MM.1S (cell line): ENCODE data around the gene BTRC.
A peak's percentile ranks its signal among the peaks of the same experiment; 100 is the strongest.

Experiments
- DNase-seq: peaks from one replicate; pipeline ENCODE4 v3.0.0-alpha.2; 2015
- H2AFZ ChIP-seq: fragments of 300-600 bp; sonication (generic); 2 replicates; pipeline ENCODE4 v1.6.0; 2016; ENCODE audit warnings: antibody characterized with exemption, low read length
- H3F3A ChIP-seq: fragments of 300-600 bp; sonication (generic); 2 replicates; pipeline ENCODE4 v1.6.1; 2016; ENCODE audit warnings: mild to moderate bottlenecking, antibody characterized with exemption, low read length, moderate library complexity, mixed read lengths; ENCODE audit not compliant: insufficient read depth
- H3K27ac ChIP-seq: fragments of 300-600 bp; sonication (generic); 2 replicates; pipeline ENCODE4 v1.5.1; 2016; ENCODE audit warnings: mild to moderate bottlenecking, low read length
- H3K27me3 ChIP-seq: fragments of 300-600 bp; sonication (generic); replicated peaks from 2 replicates; pipeline ENCODE4 v1.6.0; 2016; ENCODE audit warnings: low read length; ENCODE audit not compliant: insufficient read depth
- H3K36me3 ChIP-seq: fragments of 300-600 bp; sonication (generic); replicated peaks from 2 replicates; pipeline ENCODE4 v1.6.1; 2016; ENCODE audit warnings: mild to moderate bottlenecking, low read length, mixed read lengths; ENCODE audit not compliant: insufficient read depth
- H3K4me1 ChIP-seq: fragments of 300-600 bp; sonication (generic); 2 replicates; pipeline ENCODE4 v1.6.1; 2016; ENCODE audit warnings: low read length, mixed read lengths
- H3K4me2 ChIP-seq: fragments of 300-600 bp; sonication (generic); 2 replicates; pipeline ENCODE4 v1.6.0; 2016; ENCODE audit warnings: low read depth, low read length
- H3K4me3 ChIP-seq: fragments of 300-600 bp; sonication (generic); 2 replicates; pipeline ENCODE4 v1.5.1; 2016; ENCODE audit warnings: low read length, mixed read lengths
- H3K79me2 ChIP-seq: fragments of 300-600 bp; sonication (generic); 2 replicates; pipeline ENCODE4 v1.6.1; 2016; ENCODE audit warnings: mixed run types, low read length, mixed read lengths
- H3K9ac ChIP-seq: fragments of 300-600 bp; sonication (generic); 2 replicates; pipeline ENCODE4 v1.6.1; 2016; ENCODE audit warnings: low read length, mixed read lengths
- H3K9me2 ChIP-seq: fragments of 300-600 bp; sonication (generic); replicated peaks from 2 replicates; pipeline ENCODE4 v1.6.1; 2016; ENCODE audit warnings: mild to moderate bottlenecking, low read length, mixed read lengths; ENCODE audit not compliant: insufficient read depth
- H3K9me3 ChIP-seq: fragments of 300-600 bp; sonication (generic); replicated peaks from 2 replicates; pipeline ENCODE4 v1.6.1; 2016; ENCODE audit warnings: mild to moderate bottlenecking, low read length, mixed read lengths; ENCODE audit not compliant: insufficient read depth
- H4K20me1 ChIP-seq: fragments of 300-600 bp; sonication (generic); 2 replicates; pipeline ENCODE4 v1.6.1; 2016; ENCODE audit warnings: mild to moderate bottlenecking, low read length, moderate library complexity, mixed read lengths; ENCODE audit not compliant: insufficient read depth
- EZH2 ChIP-seq: fragments of 300-600 bp; sonication (generic); optimal IDR thresholded peaks from 2 replicates; pipeline ENCODE3; 2017; ENCODE audit warnings: low read depth, mild to moderate bottlenecking, antibody characterized with exemption, low read length, mixed read lengths
- EZH2phosphoT487 ChIP-seq: fragments of 300-600 bp; sonication (generic); IDR thresholded peaks from 2 replicates; pipeline ENCODE4 v1.6.1; 2018; ENCODE audit warnings: antibody characterized with exemption, low read length
- TF ChIP-seq, protein P1 (sequence below): fragments of 300-600 bp; sonication (generic); IDR thresholded peaks from 2 replicates; pipeline ENCODE4 v1.5.1; 2016; ENCODE audit warnings: antibody characterized with exemption, low read length, mixed read lengths

BTRC gene

GRCh38 chr10:101464599-101464998 lies 110.6 kb downstream of the BTRC start:
- Histone ChIP-seq H3K36me3 (no peaks in the 10 kb centered on the region), H3F3A (no peaks in the 10 kb centered on the region), H3K4me2 (no peak overlapping the region), H4K20me1 (no peaks in the 10 kb centered on the region), H3K9ac (no peak overlapping the region), H3K4me3 (no peak overlapping the region), H3K9me3 (no peaks in the 10 kb centered on the region), H2AFZ (no peak overlapping the region), H3K79me2 (no peaks in the 10 kb centered on the region), H3K4me1 (peaks cover 13% of the 10 kb centered on the region), H3K27me3 (no peaks in the 10 kb centered on the region), H3K27ac (no peak overlapping the region), H3K9me2 (no peaks in the 10 kb centered on the region)
- TF ChIP-seq, protein P1, sequence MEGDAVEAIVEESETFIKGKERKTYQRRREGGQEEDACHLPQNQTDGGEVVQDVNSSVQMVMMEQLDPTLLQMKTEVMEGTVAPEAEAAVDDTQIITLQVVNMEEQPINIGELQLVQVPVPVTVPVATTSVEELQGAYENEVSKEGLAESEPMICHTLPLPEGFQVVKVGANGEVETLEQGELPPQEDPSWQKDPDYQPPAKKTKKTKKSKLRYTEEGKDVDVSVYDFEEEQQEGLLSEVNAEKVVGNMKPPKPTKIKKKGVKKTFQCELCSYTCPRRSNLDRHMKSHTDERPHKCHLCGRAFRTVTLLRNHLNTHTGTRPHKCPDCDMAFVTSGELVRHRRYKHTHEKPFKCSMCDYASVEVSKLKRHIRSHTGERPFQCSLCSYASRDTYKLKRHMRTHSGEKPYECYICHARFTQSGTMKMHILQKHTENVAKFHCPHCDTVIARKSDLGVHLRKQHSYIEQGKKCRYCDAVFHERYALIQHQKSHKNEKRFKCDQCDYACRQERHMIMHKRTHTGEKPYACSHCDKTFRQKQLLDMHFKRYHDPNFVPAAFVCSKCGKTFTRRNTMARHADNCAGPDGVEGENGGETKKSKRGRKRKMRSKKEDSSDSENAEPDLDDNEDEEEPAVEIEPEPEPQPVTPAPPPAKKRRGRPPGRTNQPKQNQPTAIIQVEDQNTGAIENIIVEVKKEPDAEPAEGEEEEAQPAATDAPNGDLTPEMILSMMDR = no peak
- TF ChIP-seq EZH2phosphoT487 (no peak), EZH2 (no peak)
- DNase-seq = no peak

DNA sequence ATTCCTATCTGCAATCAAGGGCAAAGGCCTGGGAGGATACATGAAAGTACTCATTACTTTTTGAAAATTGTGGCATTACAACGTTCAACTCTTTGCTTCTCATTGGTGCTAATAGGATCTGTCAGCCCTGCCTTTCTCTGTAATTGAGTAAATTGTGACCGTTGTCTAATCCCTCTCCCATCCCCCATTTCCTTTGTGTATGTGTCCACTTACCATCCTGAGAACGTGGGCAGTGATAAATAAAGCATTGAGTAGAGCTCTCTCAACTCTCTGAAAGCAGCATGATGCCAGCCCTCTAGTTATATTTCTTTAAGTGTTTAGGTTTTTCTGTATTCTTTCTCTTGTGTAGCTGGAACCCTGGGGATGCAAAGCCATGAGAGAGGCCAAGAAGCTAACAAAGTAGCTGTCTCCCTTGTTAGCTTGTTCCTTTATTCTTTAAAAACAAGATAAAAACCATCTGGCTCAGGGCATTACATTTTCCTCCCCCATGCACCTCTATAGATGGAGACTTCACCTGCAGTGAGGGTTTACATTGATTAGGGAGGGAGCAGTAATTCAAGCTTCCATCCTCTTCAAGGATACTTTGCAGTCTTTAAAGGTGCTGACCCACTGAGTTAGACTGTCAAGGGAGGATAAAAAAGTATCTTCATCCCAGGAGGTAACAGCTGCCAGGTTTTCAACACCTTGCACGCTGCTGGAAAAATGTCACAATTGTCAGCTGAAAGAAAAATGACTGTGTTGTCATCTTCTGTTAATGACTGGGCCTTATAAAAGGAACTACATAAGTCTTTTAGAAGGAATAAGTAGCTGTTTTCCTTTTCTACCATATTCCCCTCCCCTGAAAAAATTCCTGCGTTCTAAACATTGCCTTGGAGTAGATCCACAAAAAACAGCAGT lies 112.3 kb downstream of the BTRC start:
- peaks cover 15% of the 10 kb centered on the region for H3K4me1 ChIP-seq
- no peak overlapping the region for H3K4me3 ChIP-seq
- H3K36me3 ChIP-seq = no peaks in the 10 kb centered on the region
- no peaks in the 10 kb centered on the region for H3F3A ChIP-seq
- H3K4me2 ChIP-seq = no peak overlapping the region
- H4K20me1 ChIP-seq = no peaks in the 10 kb centered on the region
- H3K9me3 ChIP-seq = no peaks in the 10 kb centered on the region
- no peaks in the 10 kb centered on the region for H3K27me3 ChIP-seq
- DNase-seq = no peak
- TF ChIP-seq EZH2 = no peak
- no peaks in the 10 kb centered on the region for H3K9me2 ChIP-seq
- H3K9ac ChIP-seq = no peak overlapping the region
- no peak overlapping the region for H3K27ac ChIP-seq
- H3K79me2 ChIP-seq = no peaks in the 10 kb centered on the region
- no peak overlapping the region for H2AFZ ChIP-seq

GRCh38 chr10:101467286-101467770 lies 113.4 kb downstream of the BTRC start:
- Histone ChIP-seq H3K79me2 (no peaks in the 10 kb centered on the region), H3K27me3 (no peaks in the 10 kb centered on the region), H4K20me1 (no peaks in the 10 kb centered on the region), H3K4me3 (no peak overlapping the region), H3K9me3 (no peaks in the 10 kb centered on the region), H2AFZ (no peak overlapping the region), H3K27ac (no peak overlapping the region), H3K4me1 (peaks cover 10% of the 10 kb centered on the region; the same call in 1 of the 2 replicates), H3K9me2 (no peaks in the 10 kb centered on the region), H3K9ac (no peak overlapping the region), H3K4me2 (peak overlapping the region; percentile 25; the same call in 1 of the 2 replicates), H3K36me3 (no peaks in the 10 kb centered on the region), H3F3A (no peaks in the 10 kb centered on the region)
- no peak for TF ChIP-seq EZH2
- no peak for TF ChIP-seq EZH2phosphoT487
- TF ChIP-seq, protein P1 = peak; percentile 86
- peak; percentile 83 for DNase-seq

GRCh38 chr10:101468159-101468558 lies 114.2 kb downstream of the BTRC start:
- Histone ChIP-seq H3K4me3 (no peak overlapping the region), H3K27ac (no peak overlapping the region), H3K4me1 (peaks cover 10% of the 10 kb centered on the region; the same call in 1 of the 2 replicates), H3K79me2 (no peaks in the 10 kb centered on the region), H3K36me3 (no peaks in the 10 kb centered on the region), H3K4me2 (no peak overlapping the region), H3K9ac (no peak overlapping the region), H3K27me3 (no peaks in the 10 kb centered on the region), H4K20me1 (no peaks in the 10 kb centered on the region), H3K9me2 (no peaks in the 10 kb centered on the region), H3K9me3 (no peaks in the 10 kb centered on the region), H2AFZ (no peak overlapping the region), H3F3A (no peaks in the 10 kb centered on the region)
- DNase-seq = no peak
- TF ChIP-seq EZH2phosphoT487 = no peak
